ENCODE results near the gene TAOK2.

Gene TAOK2

GRCh38 chr16:29977063-29977825 lies 3.6 kb downstream of the TAOK2 start:
- Mint-ChIP-seq H3K27ac (peak overlapping the region; percentile 95), H3K27me3 (no peaks in the 10 kb centered on the region), H3K4me3 (no peak overlapping the region), H3K4me1 (ENCODE audit: low read depth) (peaks cover 35% of the 10 kb centered on the region), H3K9me3 (peaks cover 8% of the 10 kb centered on the region), H3K36me3 (ENCODE audit: low read depth) (peaks cover 81% of the 10 kb centered on the region)
- no peak for DNase-seq

- no peak for DNase-seq
- no peak overlapping the region for H3K4me3 Mint-ChIP-seq
- peak overlapping the region; percentile 31 for H3K27ac Mint-ChIP-seq
- H3K36me3 Mint-ChIP-seq (ENCODE audit: low read depth) = peaks cover 84% of the 10 kb centered on the region
- H3K9me3 Mint-ChIP-seq = peaks cover 4% of the 10 kb centered on the region
- no peaks in the 10 kb centered on the region for H3K27me3 Mint-ChIP-seq
- peaks cover 31% of the 10 kb centered on the region for H3K4me1 Mint-ChIP-seq (ENCODE audit: low read depth)
Observed at GRCh38 chr16:29978081-29978480, 4.4 kb downstream of the TAOK2 start.

- no peak for DNase-seq
- peaks cover 27% of the 10 kb centered on the region for H3K4me1 Mint-ChIP-seq (ENCODE audit: low read depth)
- peak overlapping the region; percentile 20 for H3K27ac Mint-ChIP-seq
- no peak overlapping the region for H3K4me3 Mint-ChIP-seq
- H3K9me3 Mint-ChIP-seq = no peaks in the 10 kb centered on the region
- no peaks in the 10 kb centered on the region for H3K27me3 Mint-ChIP-seq
- peaks cover 86% of the 10 kb centered on the region for H3K36me3 Mint-ChIP-seq (ENCODE audit: low read depth)
Observed at GRCh38 chr16:29978564-29979270, 5.0 kb downstream of the TAOK2 start.

GRCh38 chr16:29982560-29983419 lies 9.1 kb downstream of the TAOK2 start:
- Mint-ChIP-seq H3K4me1 (ENCODE audit: low read depth) (no peaks in the 10 kb centered on the region), H3K27ac (no peak overlapping the region), H3K9me3 (no peaks in the 10 kb centered on the region), H3K27me3 (no peaks in the 10 kb centered on the region), H3K4me3 (no peak overlapping the region), H3K36me3 (ENCODE audit: low read depth) (peaks cover 94% of the 10 kb centered on the region)
- DNase-seq = no peak

- H3K36me3 Mint-ChIP-seq (ENCODE audit: low read depth) = peaks cover 94% of the 10 kb centered on the region
- no peaks in the 10 kb centered on the region for H3K9me3 Mint-ChIP-seq
- no peak for DNase-seq
- H3K27me3 Mint-ChIP-seq = no peaks in the 10 kb centered on the region
- H3K4me1 Mint-ChIP-seq (ENCODE audit: low read depth) = no peaks in the 10 kb centered on the region
- no peak overlapping the region for H3K4me3 Mint-ChIP-seq
- H3K27ac Mint-ChIP-seq = no peak overlapping the region
Observed at GRCh38 chr16:29983420-29984136, 9.9 kb downstream of the TAOK2 start.

- H3K9me3 Mint-ChIP-seq = no peaks in the 10 kb centered on the region
- H3K4me3 Mint-ChIP-seq = no peak overlapping the region
- H3K4me1 Mint-ChIP-seq (ENCODE audit: low read depth) = no peaks in the 10 kb centered on the region
- H3K36me3 Mint-ChIP-seq (ENCODE audit: low read depth) = peaks cover 93% of the 10 kb centered on the region
- no peak for DNase-seq
- no peaks in the 10 kb centered on the region for H3K27me3 Mint-ChIP-seq
- H3K27ac Mint-ChIP-seq = no peak overlapping the region
Observed at GRCh38 chr16:29984137-29984763, 10.6 kb downstream of the TAOK2 start.

- no peak for DNase-seq
- H3K4me3 Mint-ChIP-seq = no peak overlapping the region
- H3K36me3 Mint-ChIP-seq (ENCODE audit: low read depth) = peaks cover 93% of the 10 kb centered on the region
- no peaks in the 10 kb centered on the region for H3K9me3 Mint-ChIP-seq
- no peaks in the 10 kb centered on the region for H3K4me1 Mint-ChIP-seq (ENCODE audit: low read depth)
- no peaks in the 10 kb centered on the region for H3K27me3 Mint-ChIP-seq
- no peak overlapping the region for H3K27ac Mint-ChIP-seq
Observed at GRCh38 chr16:29984764-29985147, 11.1 kb downstream of the TAOK2 start.

GRCh38 chr16:29985271-29985811 lies 11.7 kb downstream of the TAOK2 start:
- Mint-ChIP-seq H3K27me3 (no peaks in the 10 kb centered on the region), H3K4me1 (ENCODE audit: low read depth) (no peaks in the 10 kb centered on the region), H3K36me3 (ENCODE audit: low read depth) (peaks cover 93% of the 10 kb centered on the region), H3K4me3 (no peak overlapping the region), H3K9me3 (no peaks in the 10 kb centered on the region), H3K27ac (no peak overlapping the region)
- no peak for DNase-seq

GRCh38 chr16:29986231-29986630 lies 12.6 kb downstream of the TAOK2 start:
- H3K27ac Mint-ChIP-seq = no peak overlapping the region
- DNase-seq = no peak
- H3K36me3 Mint-ChIP-seq (ENCODE audit: low read depth) = peaks cover 89% of the 10 kb centered on the region
- no peaks in the 10 kb centered on the region for H3K4me1 Mint-ChIP-seq (ENCODE audit: low read depth)
- H3K27me3 Mint-ChIP-seq = no peaks in the 10 kb centered on the region
- H3K4me3 Mint-ChIP-seq = no peak overlapping the region
- H3K9me3 Mint-ChIP-seq = no peaks in the 10 kb centered on the region

- Mint-ChIP-seq H3K9me3 (no peaks in the 10 kb centered on the region), H3K36me3 (ENCODE audit: low read depth) (peaks cover 88% of the 10 kb centered on the region)
Observed at GRCh38 chr16:29986931-29987330, 13.3 kb downstream of the TAOK2 start.

GRCh38 chr16:29987371-29988085 lies 13.9 kb downstream of the TAOK2 start:
- Mint-ChIP-seq H3K9me3 (no peaks in the 10 kb centered on the region), H3K4me3 (no peak overlapping the region), H3K27ac (peak overlapping the region; percentile 10), H3K4me1 (ENCODE audit: low read depth) (no peaks in the 10 kb centered on the region), H3K27me3 (no peaks in the 10 kb centered on the region), H3K36me3 (ENCODE audit: low read depth) (peaks cover 88% of the 10 kb centered on the region)
- no peak for DNase-seq

More at GRCh38 chr16:29986931-29987330, 13.3 kb downstream of the TAOK2 start:
- Mint-ChIP-seq H3K4me1 (ENCODE audit: low read depth) (no peaks in the 10 kb centered on the region), H3K27ac (no peak overlapping the region), H3K27me3 (no peaks in the 10 kb centered on the region), H3K4me3 (no peak overlapping the region)
- DNase-seq = no peak

GRCh38 chr16:29988346-29989075 lies 14.8 kb downstream of the TAOK2 start:
- Mint-ChIP-seq H3K4me1 (ENCODE audit: low read depth) (no peaks in the 10 kb centered on the region), H3K27ac (peak overlapping the region; percentile 55), H3K27me3 (no peaks in the 10 kb centered on the region), H3K36me3 (ENCODE audit: low read depth) (peaks cover 88% of the 10 kb centered on the region), H3K4me3 (no peak overlapping the region), H3K9me3 (no peaks in the 10 kb centered on the region)
- no peak for DNase-seq

All from activated T-cell treated with anti-CD3 and anti-CD28 coated beads, Interleukin-2, amount 50 U/mL, for 24 hours (primary cell).